K562 (cell line): ENCODE measurements around the gene BEX3. TPM values are rescaled to one million over a fixed set of nuclear protein-coding genes. Genes with fewer than 3 reads are reported as not detected.

Source experiments
- ATAC-seq: fragments of 200-7000 bp; cut with Tn5 transposase; 3 replicates; pipeline ENCODE4 v1.9.1; 2020; ENCODE audit warnings: moderate library complexity
- BruUV-seq: library from RNA; stranded (reverse); fragments of 400-500 nt; replicated peaks from 2 replicates; lab custom pipeline; 2021; lab: Mats Ljungman, UMichigan
- CTCF ChIA-PET: fragments of 300-600 bp; formaldehyde crosslinking; extraction: SDS; loops from one replicate; lab custom pipeline; 2021; ENCODE audit warnings: low intra/inter-chr PET ratio; lab: Yijun Ruan, JAX
- POLR2A ChIA-PET: fragments of 300-600, 350-650 bp; sonication (Branson Sonifier 250); formaldehyde crosslinking; extraction: SDS; loops from one replicate; lab custom pipeline; 2021; ENCODE audit warnings: antibody characterized with exemption, inconsistent platforms; lab: Yijun Ruan, JAX
- DNase-seq, 4 experiments: peaks; one replicate each; pipeline versions ENCODE4 v3.0.0 to v3.0.0-alpha.2; 2011 to 2018; ENCODE audit warnings: low spot score in 3 of 4, mixed read lengths in 3 of 4; ENCODE audit errors: extremely low read depth in 1 of 4
- FAIRE-seq: peaks from 2 replicates; lab custom pipeline; 2011; peaks lifted over from hg19 to GRCh38; lab: Jason Lieb, UNC
- H2AFZ ChIP-seq: 2 replicates; pipeline ENCODE4 v1.6.0; 2011; ENCODE audit warnings: low read depth, low read length, control low read depth, inconsistent platforms
- H3K27ac ChIP-seq: fragments of 200-600 bp; 3 replicates; pipeline ENCODE4 v1.8.0; 2011; ENCODE audit warnings: low read depth, mild to moderate bottlenecking, control low read depth, inconsistent platforms, low read length, moderate library complexity, mixed read lengths; ENCODE audit errors: extremely low read depth
- H3K27me3 ChIP-seq, 2 experiments: fragments of 300-600 bp in 1 of 2; 2 replicates in 1 of 2; 3 replicates in 1 of 2; pipeline versions ENCODE4 v1.6.0 to v1.8.0; 2011; ENCODE audit warnings: inconsistent platforms in 2 of 2, low read length in 2 of 2, mild to moderate bottlenecking in 1 of 2, mixed read lengths in 1 of 2, moderate library complexity in 1 of 2; ENCODE audit not compliant: control insufficient read depth in 2 of 2, insufficient read depth in 2 of 2
- H3K36me3 ChIP-seq: fragments of 300-600 bp; 3 replicates; pipeline ENCODE4 v1.8.0; 2011; ENCODE audit warnings: mild to moderate bottlenecking, low read length, inconsistent platforms; ENCODE audit not compliant: control insufficient read depth, insufficient read depth
- H3K4me1 ChIP-seq, 2 experiments: fragments of 200-600 bp in 1 of 2; replicated peaks in 1 of 2; 2 replicates in 1 of 2; 3 replicates in 1 of 2; pipeline versions ENCODE4 v1.5.1 to v1.8.0; 2011; ENCODE audit warnings: inconsistent platforms in 2 of 2, low read length in 2 of 2, mild to moderate bottlenecking in 1 of 2, mixed read lengths in 1 of 2, moderate library complexity in 1 of 2; ENCODE audit not compliant: control insufficient read depth in 2 of 2, insufficient read depth in 2 of 2
- H3K4me2 ChIP-seq: 2 replicates; pipeline ENCODE4 v1.6.1; 2011; ENCODE audit warnings: low read length, control low read depth, inconsistent platforms, mixed read lengths; ENCODE audit not compliant: insufficient read depth
- H3K4me3 ChIP-seq: fragments of 200-600 bp; sonication (generic), shearing (Covaris generic); 2 replicates; pipeline ENCODE4 v1.5.1; 2016; ENCODE audit warnings: control low read depth, inconsistent platforms
- H3K79me2 ChIP-seq: fragments of 200-600 bp; 3 replicates; pipeline ENCODE4 v1.8.0; 2011; ENCODE audit warnings: low read length, inconsistent platforms; ENCODE audit not compliant: control insufficient read depth, insufficient read depth
- H3K9ac ChIP-seq, 2 experiments: 2 replicates each; pipeline versions ENCODE4 v1.6.0 to v1.6.1; 2011; ENCODE audit warnings: low read depth in 2 of 2, low read length in 2 of 2, control low read depth in 1 of 2, inconsistent platforms in 1 of 2, mild to moderate bottlenecking in 1 of 2, mixed read lengths in 1 of 2; ENCODE audit not compliant: insufficient read depth in 1 of 2
- H3K9me1 ChIP-seq: one replicate; pipeline ENCODE4 v1.6.0; 2011; ENCODE audit warnings: inconsistent platforms, mild to moderate bottlenecking, low read length, moderate library complexity; ENCODE audit not compliant: control insufficient read depth, insufficient read depth
- H3K9me3 ChIP-seq: replicated peaks from 2 replicates; pipeline ENCODE4 v1.5.1; 2011; ENCODE audit warnings: low read depth, low read length, inconsistent platforms; ENCODE audit not compliant: control insufficient read depth, insufficient read depth
- H4K20me1 ChIP-seq: replicated peaks from 2 replicates; pipeline ENCODE4 v1.6.1; 2011; ENCODE audit warnings: low read length, inconsistent platforms, mixed read lengths; ENCODE audit not compliant: control insufficient read depth, insufficient read depth
- CLOCK ChIP-seq: fragments of 250-450 bp; sonication (Bioruptor Pico); IDR thresholded peaks from 2 replicates; pipeline ENCODE4 v1.4.0; 2020; ENCODE audit warnings: mild to moderate bottlenecking, moderate library complexity, borderline replicate concordance
- DIDO1 ChIP-seq: fragments of 450-650 bp; IDR thresholded peaks from 2 replicates; pipeline ENCODE4 v1.6.1; 2016; ENCODE audit warnings: low read depth, missing biosample characterization, missing genetic modification characterization
- EZH2 ChIP-seq: IDR thresholded peaks from 2 replicates; pipeline ENCODE4 v1.6.1; 2012; ENCODE audit warnings: low read depth, mild to moderate bottlenecking, inconsistent platforms, low read length, borderline replicate concordance
- HMG20A ChIP-seq: fragments of 450-650 bp; formaldehyde crosslinking; conservative IDR thresholded peaks from 2 replicates; pipeline ENCODE4 v1.4.0; 2020; ENCODE audit warnings: mild to moderate bottlenecking, mixed read lengths
- KHSRP ChIP-seq: fragments of 450-650 bp; IDR thresholded peaks from 2 replicates; pipeline ENCODE4 v1.6.1; 2017
- MTA3 ChIP-seq: fragments of 450-650 bp; formaldehyde crosslinking; IDR thresholded peaks from 2 replicates; pipeline ENCODE4 v1.6.1; 2017; ENCODE audit warnings: mild to moderate bottlenecking, borderline replicate concordance
- MXD1 ChIP-seq: fragments of 250-450 bp; sonication (Bioruptor Pico); IDR thresholded peaks from 2 replicates; pipeline ENCODE4 v1.8.0; 2021; ENCODE audit warnings: borderline replicate concordance, mild to moderate bottlenecking, moderate library complexity; ENCODE audit not compliant: poor library complexity, severe bottlenecking
- ZNF175 ChIP-seq: fragments of 200-800 bp; sonication (Bioruptor generic); IDR thresholded peaks from 2 replicates; pipeline ENCODE4 v1.6.1; 2016; ENCODE audit warnings: low read depth, mild to moderate bottlenecking, missing genetic modification characterization, missing compliant biosample characterization
- WGBS: fragments of 100-300 bp; shearing (Covaris generic); methylation state at CpG from one replicate; pipeline ENCODE4 v1.1.6; 2016; ENCODE audit warnings: low coverage, mixed read lengths; ENCODE audit not compliant: insufficient coverage; ENCODE audit errors: missing lambda C conversion rate; 5-methylcytosine and 5-hydroxymethylcytosine counted together
- in situ Hi-C: fragments of 300-500 bp; cut with MboI; formaldehyde crosslinking; loops from 4 replicates; pipeline ENCODE4 v1.15.0; 2018; ENCODE audit warnings: inconsistent platforms, mixed read lengths
- intact Hi-C: fragments of 100-400 bp; cut with micrococcal nuclease; formaldehyde crosslinking; loops from 2 replicates; pipeline ENCODE4 v1.14.2; 2022
- polyA plus RNA-seq, 8 experiments: library from polyadenylated mRNA; depleted of rRNA in 4 of 8; stranded (reverse) in 5 of 8; unstranded in 3 of 8; fragments of >200 nt; fragmentation: Nextera tagmentation in 2 of 8; fragmentation: Illumina TruSeq in 1 of 8; extraction: Ambion mirVana in 2 of 8; extraction: Trizol in 1 of 8; gene quantifications; 2 replicates each; pipeline versions ENCODE4 v1.2.1 to v1.2.3, GENCODE V29; 2011 to 2014; ENCODE audit warnings: inconsistent platforms in 1 of 8, missing spikeins in 1 of 8
- total RNA-seq, 7 experiments: library from RNA; depleted of rRNA in 6 of 7; stranded (reverse); fragments of >200 nt in 6 of 7; fragmentation: Illumina TruSeq in 2 of 7; extraction: Trizol in 2 of 7; gene quantifications; 2 replicates each; pipeline versions ENCODE4 v1.2.1 to v1.2.3, GENCODE V29; 2011 to 2021; ENCODE audit warnings: low replicate concordance in 1 of 7
- TF ChIP-seq, protein P1 (sequence below): fragments of 450-650 bp; IDR thresholded peaks from one replicate; pipeline ENCODE4 v1.6.1; 2018; ENCODE audit warnings: mild to moderate bottlenecking, moderate library complexity; ENCODE audit not compliant: partially characterized antibody
- TF ChIP-seq, protein P2 (sequence below): fragments of 250-450 bp; sonication (Bioruptor Pico); IDR thresholded peaks from 2 replicates; pipeline ENCODE4 v1.5.0; 2021; ENCODE audit warnings: mild to moderate bottlenecking, moderate library complexity
- TF ChIP-seq, protein P3 (sequence below): fragments of 250-450 bp; sonication (Bioruptor Pico); IDR thresholded peaks from 2 replicates; pipeline ENCODE4 v1.8.0; 2021; ENCODE audit warnings: moderate library complexity, mild to moderate bottlenecking, inconsistent platforms

Gene BEX3
- total and polyA plus RNA-seq, 9 of the 15 experiments (the other 6 are each of a cell fraction or from before 2014, with no cell fraction given): 0.21 to 0.47 TPM; not detected in 7

DNA sequence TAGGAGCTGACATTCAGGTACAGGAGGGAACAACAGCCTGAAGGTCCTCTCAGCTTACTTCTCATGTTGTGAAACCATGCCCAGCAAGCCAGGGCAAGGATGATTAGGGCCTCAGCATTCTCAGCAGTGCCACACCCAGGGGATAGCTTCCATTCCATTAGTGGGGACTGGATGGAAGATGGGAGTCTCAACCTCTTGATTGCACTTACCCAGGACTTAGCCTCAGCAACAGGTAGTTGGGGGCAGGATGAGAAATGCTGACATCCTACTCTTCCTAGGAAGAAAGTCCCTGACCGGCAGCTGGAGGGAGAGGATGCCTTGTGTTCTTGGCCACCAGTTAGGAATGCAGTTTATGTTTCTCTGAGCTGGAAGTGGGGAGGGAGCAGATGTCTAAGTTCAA, 8.8 kb upstream of the BEX3 start:
- FAIRE-seq (no peak), ATAC-seq (no peak), DNase-seq (no peak)
- no peaks in the 10 kb centered on the region for H3K9me1 ChIP-seq
- POLR2A ChIA-PET: interaction anchor here (0.8 kb wide), 1 partner anchor 16 kb away, joined by 3 read pairs; no protein-coding TSS in a partner anchor
- BruUV-seq: no TSS peak
- 0 out of 2 replicates have a peak overlapping the region, but pooled peaks have one; percentile 9 for H2AFZ ChIP-seq
- no peak overlapping the region for H3K4me2 ChIP-seq
- CTCF ChIA-PET: no interaction called here
- H3K79me2 ChIP-seq: no peaks in the 10 kb centered on the region
- H3K36me3 ChIP-seq: no peaks in the 10 kb centered on the region
- H3K4me3 ChIP-seq: no peak overlapping the region
- intact Hi-C loops (no loop called here), in situ Hi-C loops (no loop called here)
- no peaks in the 10 kb centered on the region for H3K9me3 ChIP-seq
- no peak overlapping the region for H3K9ac ChIP-seq
- no peak overlapping the region for H3K27ac ChIP-seq
- H4K20me1 ChIP-seq: no peaks in the 10 kb centered on the region
- WGBS: 20% methylated on average over 1 of the region's 1 CpG
- H3K27me3 ChIP-seq: no peaks in the 10 kb centered on the region
- no peaks in the 10 kb centered on the region; a peak in 1 of 5 replicates for H3K4me1 ChIP-seq
- TF ChIP-seq EZH2 (no peak), CLOCK (CRISPR knock-in tag) (no peak), ZNF175 (no peak), MXD1 (CRISPR knock-in tag) (no peak), HMG20A (no peak), DIDO1 (tag) (no peak), MTA3 (no peak), KHSRP (no peak)
- TF ChIP-seq, protein P1, sequence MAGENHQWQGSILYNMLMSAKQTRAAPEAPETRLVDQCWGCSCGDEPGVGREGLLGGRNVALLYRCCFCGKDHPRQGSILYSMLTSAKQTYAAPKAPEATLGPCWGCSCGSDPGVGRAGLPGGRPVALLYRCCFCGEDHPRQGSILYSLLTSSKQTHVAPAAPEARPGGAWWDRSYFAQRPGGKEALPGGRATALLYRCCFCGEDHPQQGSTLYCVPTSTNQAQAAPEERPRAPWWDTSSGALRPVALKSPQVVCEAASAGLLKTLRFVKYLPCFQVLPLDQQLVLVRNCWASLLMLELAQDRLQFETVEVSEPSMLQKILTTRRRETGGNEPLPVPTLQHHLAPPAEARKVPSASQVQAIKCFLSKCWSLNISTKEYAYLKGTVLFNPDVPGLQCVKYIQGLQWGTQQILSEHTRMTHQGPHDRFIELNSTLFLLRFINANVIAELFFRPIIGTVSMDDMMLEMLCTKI: no peak
- TF ChIP-seq, protein P2, sequence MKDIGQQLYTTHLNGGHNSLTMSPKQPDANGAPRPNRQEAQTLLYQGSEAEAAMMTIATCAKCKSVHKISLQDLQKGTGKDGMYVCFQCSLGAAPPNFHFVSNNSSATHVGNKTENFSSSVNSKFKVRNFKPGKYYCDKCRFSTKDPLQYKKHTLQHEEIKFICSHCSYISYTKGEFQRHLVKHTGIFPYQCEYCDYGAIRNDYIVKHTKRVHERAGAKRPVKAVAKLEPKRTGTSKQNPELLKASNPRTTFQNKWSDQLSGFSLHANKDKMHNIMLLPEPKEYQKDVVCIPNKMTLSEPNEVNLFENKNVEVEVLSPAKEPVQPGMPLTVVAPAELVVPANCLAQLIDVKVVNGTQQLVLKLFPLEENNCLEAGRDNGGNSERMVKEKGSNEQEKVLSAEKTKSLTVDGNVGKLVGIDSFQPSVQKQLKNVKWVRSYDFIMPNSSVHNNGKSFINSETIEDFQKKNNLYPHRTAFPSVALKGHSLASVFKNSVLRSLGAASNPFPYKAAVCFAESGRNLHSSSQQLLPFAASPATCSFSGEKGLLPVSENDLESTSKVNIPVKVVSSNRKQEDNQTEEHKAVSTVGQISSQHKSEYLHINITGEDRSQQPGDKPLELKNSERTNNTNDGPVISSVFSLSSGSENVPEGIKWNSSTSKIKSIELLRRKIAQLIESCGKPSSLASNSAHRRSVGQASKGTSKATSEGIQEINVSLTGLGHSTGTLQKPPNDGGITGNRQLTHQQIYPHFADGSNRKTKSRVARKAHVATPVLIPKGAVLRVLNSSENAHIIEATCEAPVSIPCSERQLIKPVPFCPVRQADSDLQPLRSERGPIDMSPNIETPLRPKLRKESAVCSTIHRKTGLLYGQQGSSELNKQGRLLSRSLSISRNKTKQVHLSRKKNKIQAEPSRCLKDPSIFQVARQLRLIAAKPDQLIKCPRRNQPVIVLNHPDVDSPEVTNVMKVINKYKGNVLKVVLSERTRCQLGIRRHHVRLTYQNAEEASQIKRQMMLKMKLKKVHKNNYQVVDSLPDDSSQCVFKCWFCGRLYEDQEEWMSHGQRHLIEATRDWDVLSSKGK: no peak
- TF ChIP-seq, protein P3, sequence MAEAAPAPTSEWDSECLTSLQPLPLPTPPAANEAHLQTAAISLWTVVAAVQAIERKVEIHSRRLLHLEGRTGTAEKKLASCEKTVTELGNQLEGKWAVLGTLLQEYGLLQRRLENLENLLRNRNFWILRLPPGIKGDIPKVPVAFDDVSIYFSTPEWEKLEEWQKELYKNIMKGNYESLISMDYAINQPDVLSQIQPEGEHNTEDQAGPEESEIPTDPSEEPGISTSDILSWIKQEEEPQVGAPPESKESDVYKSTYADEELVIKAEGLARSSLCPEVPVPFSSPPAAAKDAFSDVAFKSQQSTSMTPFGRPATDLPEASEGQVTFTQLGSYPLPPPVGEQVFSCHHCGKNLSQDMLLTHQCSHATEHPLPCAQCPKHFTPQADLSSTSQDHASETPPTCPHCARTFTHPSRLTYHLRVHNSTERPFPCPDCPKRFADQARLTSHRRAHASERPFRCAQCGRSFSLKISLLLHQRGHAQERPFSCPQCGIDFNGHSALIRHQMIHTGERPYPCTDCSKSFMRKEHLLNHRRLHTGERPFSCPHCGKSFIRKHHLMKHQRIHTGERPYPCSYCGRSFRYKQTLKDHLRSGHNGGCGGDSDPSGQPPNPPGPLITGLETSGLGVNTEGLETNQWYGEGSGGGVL (CRISPR knock-in tag): no peak
